GM21367 (cell line): ENCODE data around the gene PCK1.

Experiments used
- ATAC-seq: cut with Tn5 transposase; IDR thresholded peaks from one replicate; pipeline ENCODE4 v1.9.1; 2021; ENCODE audit not compliant: unreplicated experiment

The PCK1 gene

DNA sequence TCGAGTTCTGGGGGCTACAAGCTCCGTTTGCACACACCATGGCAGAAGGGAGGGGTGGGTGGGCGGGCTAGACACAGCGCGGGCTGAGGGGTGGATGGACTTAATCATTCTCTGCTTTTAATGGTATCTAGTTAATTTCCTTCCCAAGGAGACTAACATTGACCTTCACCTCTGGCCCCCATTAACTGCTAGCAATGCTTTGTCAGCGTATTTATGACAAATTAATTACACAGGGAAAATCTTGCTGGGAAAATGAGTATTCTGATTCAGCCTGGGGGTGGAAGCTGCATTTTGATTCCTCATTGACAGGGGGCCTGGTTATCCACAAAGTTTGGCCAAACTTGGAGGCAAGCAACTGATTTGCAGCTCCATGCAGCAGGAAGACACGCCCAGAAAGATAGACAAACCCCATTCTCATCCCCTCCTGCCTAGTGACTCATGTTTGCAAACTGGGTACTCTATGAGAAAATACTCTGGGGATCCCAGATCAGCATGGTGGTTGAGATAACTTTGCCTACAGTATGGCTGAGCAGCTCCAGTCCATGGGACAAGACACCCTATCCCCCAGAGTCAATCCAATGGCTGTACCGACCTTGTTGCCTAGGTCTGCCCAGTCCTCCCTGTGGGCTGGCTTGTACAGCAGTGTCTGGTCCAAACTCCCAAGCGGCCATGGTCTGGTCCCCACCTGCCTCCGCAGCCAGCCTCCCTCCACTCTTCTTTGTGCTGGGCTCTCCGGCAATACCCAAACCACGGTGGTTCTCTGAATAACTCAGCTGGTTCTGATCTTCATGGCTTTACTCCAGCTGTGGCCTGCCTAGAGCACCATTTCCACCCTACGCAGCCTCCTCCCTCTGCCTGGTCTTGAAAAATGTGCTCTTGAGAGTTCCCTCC, 39.7 kb downstream of the PCK1 start:
- ATAC-seq = no peak

DNA sequence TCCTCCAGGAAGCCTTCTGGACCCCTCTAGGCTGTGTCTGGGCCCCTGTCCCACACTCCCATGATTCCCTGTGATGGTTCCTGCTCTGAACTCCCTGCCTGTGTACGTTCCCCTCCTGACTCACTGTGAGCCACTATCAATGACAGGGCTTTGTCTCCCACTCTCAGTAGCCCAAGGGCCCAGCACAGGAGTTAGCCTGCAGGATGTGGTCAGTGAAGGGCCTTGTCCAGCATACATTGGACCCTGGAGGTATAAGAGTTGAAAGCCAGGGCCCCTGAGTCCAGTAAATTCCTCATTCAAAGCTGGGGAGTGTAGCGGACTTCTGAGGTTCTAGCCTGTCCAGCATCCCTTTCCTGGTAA, 40.3 kb downstream of the PCK1 start:
- no peak for ATAC-seq

GRCh38 chr20:57601737-57602136, 40.8 kb downstream of the PCK1 start:
- ATAC-seq = no peak

DNA sequence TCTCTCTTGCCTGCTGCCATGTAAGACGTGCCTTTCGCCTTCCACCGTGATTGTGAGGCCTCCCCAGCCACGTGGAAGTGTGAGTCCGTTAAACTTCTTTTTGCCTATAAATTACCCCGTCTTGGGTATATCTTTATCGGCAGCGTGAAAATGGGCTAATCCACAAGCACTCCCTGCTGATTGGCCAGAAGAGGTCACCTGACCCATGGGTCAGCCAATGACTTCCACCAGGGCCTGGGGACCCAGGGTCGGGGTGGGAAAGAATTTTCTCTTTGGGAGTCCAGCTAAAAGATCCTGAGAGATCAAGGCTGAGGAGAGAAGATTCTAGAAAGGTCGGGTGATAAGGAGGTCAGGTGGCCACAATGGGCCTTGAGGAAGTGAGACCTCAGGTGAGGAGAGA, 42.2 kb downstream of the PCK1 start:
- no peak for ATAC-seq

GRCh38 chr20:57605045-57605444, 44.1 kb downstream of the PCK1 start:
- ATAC-seq = no peak

DNA sequence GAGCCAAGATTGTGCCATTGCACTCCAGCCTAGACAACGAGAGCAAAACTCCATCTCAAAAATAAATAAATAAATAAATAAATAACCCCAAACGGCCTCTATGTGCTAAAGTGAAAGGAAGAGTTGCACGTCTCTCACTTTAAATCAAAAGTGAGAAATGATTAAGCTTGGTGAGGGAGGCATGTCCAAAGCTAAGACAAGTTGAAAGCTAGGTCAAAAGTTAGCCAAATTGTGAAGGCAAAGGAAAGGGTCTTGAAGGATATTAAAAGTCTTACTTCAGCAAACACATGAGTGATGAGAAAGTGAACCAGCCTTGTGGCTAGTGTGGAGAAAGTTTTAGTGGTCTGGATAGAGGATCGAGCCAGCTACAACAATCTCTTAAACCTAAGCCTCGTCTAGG, 45.0 kb downstream of the PCK1 start:
- no peak for ATAC-seq

GRCh38 chr20:57608516-57608915, 47.6 kb downstream of the PCK1 start:
- ATAC-seq = no peak

- no peak for ATAC-seq
Observed at GRCh38 chr20:57609086-57609841, 48.4 kb downstream of the PCK1 start.

- ATAC-seq = no peak
Observed at GRCh38 chr20:57609842-57610167, 48.9 kb downstream of the PCK1 start.

- no peak for ATAC-seq
Observed at GRCh38 chr20:57610261-57610952, 49.5 kb downstream of the PCK1 start.

DNA sequence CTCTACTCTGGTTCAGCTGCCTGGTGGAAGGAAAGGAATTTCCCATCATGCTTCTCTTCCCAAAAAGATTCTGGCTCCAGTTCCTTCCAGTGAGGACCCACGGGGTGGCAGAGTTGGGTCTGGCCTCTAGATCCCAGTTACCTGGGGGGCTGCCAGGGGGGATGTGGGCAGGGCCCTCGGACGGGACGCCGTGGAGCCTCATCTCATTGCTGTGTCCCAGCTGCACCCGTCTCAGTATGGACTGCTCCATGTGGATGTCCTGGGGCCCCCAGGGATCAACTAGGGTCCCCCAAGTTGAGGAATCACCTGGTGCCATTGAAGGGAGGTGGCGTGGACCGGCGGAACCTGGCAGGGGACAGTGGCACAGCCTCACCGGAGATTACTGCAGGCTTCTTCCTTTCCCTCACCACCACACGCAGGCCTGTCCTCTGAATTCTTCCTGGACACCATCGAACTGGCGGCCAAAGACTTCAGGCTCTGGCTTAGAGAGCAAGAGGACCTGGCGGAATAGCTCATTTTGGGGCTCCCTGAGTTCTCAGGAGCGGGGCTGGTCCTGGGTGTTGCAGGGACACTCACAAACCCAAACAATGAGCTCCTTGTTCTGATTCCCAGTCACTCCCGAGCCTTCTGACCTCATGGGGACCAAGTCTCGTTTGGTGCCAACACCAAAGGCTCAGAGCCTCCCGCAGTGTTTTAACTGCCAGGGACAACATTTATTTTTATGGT, 50.8 kb downstream of the PCK1 start:
- ATAC-seq = no peak

DNA sequence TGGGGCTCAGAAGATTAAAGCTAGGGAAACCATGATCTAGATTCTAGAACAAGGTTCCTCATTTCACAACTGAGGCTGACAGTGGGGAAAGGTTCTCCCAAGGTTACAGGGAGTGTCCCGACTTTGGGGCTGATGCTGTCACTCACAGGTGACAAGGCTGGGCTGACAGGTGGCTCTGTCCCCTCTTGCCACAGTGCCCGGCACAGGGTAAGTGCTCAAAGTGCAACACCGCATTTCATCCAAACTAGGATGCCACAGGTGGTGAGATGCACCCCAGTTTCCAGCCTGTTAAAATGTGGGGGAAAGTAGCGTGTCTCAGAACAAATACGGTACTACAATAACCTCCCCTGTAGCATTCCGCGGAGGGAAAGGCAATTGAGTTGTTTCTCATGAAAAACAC, 51.5 kb downstream of the PCK1 start:
- ATAC-seq = no peak

DNA sequence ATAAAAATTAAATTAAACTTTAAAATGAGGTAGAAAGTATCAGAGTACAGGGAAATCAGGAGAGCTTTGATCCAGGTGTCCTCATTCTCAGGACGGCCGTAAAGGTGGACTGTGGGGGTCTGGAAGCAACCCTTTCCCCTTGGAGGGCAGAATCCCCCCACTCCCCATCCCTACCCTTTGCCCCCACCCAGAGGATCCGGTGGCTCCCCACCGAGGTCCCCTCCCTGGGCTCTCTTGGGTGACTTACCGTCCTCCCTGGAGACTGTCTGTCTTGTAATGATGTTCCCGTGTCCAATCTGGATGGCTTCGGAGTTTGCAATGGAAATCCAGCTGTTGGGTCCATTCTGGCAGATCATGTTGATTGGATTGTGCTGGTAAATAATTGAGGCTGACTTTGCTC, 52.0 kb downstream of the PCK1 start:
- no peak for ATAC-seq

DNA sequence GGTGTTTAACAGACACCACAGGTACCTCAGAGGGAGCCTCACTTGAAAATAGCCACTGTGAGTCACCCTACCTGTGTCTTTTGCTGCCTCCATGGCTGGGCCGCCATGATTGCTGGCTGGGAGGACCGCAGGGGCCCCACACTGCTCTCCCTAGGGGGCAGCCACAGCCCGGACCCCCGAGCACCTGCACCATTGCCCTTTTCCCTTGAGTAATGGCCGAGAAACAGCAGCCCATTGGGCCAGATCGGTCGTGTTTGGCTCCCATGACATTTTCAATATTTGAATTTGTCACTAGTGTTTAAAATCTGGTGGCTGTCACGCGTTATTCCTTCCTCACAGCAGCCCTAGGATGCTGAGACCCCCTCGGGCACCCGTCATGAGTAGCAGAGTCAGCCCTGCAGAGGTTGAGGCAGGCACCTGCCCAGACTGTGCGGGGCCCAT, 52.6 kb downstream of the PCK1 start:
- ATAC-seq = no peak

DNA sequence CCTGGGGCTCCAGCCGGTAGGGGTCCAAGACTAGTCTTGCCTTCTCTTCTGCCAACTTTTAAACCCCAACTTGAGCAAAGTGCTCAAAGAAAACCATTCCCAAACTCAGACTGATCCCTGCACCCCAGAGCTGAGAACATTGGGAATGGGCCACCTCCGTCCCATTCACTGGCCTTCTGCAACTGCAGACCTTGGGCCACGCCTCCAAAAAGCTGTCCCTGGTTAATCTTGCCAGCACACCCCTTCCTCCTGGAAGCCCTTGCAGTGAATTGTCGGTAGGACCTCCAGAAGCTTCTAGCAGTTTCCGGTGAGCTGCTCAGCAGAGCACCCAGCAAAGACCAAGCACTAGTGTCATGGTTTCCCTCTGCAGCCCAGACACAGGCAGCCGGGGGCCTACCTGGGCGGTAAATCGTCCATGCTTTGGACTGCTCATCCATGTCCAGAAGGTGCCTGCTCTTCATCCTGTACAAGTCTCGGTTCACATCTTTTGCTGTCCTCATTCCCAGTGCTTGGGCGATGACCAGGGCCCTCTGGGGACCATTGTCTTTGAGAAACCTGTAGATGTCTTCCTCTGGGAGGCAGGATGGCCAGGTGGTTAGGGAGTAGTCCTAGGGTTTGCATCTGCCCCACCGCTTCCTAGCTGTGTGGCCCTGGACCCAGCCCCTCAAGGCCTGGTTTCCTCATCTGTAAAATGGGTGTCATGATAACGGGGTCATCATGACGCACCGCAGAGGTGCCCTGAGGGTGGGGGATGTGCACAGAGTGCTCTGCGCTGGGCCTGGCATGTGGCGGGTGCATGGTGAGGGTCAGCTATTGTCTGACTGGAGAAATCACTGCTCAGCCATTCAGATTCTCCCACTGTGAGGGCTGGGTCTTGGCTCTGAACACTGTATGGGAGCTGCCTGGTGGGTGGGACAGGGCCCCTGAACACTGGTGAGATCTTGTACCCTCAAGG, 53.9 kb downstream of the PCK1 start:
- no peak for ATAC-seq

- no peak for ATAC-seq
Observed at GRCh38 chr20:57615445-57615811, 54.5 kb downstream of the PCK1 start.

DNA sequence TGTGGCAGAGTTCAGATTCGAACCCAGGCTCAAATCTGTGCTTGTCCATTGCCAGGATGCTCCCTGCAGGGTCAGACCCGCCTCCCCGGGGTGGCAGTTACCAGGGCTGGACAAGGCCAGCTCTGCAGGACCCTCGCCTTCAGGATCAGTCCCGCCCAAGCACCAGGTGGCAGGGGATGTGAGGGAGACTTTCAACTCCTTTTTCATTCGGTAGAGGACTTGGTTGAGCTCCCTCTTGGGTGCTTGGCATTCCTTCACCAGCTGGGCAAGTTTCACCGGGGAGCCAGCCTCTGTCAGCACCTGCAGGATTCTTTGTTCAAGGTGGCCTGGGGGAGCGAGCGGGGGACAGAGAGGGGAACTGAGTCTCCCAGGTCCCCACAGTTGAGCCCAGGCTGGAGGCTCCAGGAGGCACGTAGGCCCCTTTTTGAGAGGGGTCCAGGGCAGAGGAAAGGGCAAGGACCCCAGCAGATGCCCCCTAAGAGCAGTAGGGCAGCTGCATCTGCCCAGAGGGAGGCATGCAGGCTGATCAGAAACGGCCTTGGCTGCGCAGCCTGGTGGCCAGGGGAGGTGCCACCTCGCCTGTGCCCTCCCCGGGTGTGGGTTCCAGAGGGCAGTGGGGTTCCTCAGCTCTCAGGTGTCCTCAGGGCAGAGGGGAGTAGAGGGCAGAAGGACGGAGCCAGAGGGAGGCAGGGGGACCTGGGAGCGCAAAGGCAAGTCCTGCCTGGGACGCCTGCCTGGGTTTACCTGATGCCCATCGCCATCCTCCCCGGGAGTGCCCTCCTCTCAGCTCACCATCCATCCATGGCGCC, 55.4 kb downstream of the PCK1 start:
- no peak for ATAC-seq

GRCh38 chr20:57617079-57617795, 56.3 kb downstream of the PCK1 start:
- no peak for ATAC-seq
